ENCODE data around the gene ZACN. TPM values are rescaled to one million over a fixed set of nuclear protein-coding genes. Genes with fewer than 3 reads are reported as not detected.

ZACN gene
- total RNA-seq, 1 experiment from 2014 or later: 0.34 TPM

- H3K9me3 ChIP-seq: no peaks in the 10 kb centered on the region
- H3K36me3 Mint-ChIP-seq (ENCODE audit: insufficient read depth, unreplicated experiment): peaks cover 74% of the 10 kb centered on the region
- intact Hi-C loops (cut with micrococcal nuclease; ENCODE audit: unreplicated experiment): no loop called here
- H3K4me1 ChIP-seq: no peaks in the 10 kb centered on the region
- CTCF ChIA-PET: interaction anchor here (0.7 kb wide), 1 partner anchor 43 kb away, joined by 4 read pairs; no protein-coding TSS in a partner anchor
- H3K9me3 Mint-ChIP-seq (ENCODE audit: unreplicated experiment): no peaks in the 10 kb centered on the region
- no peaks in the 10 kb centered on the region for H3K27me3 ChIP-seq (replicated peaks; ENCODE audit: control insufficient read depth, insufficient read depth, low read length)
- POLR2A ChIA-PET: interaction anchor here (0.6 kb wide), 1 partner anchor 315 kb away, joined by 9 read pairs; no protein-coding TSS in a partner anchor
- H3K36me3 ChIP-seq (ENCODE audit: control insufficient read depth, insufficient read depth, low read length): peaks cover 8% of the 10 kb centered on the region
- no peak overlapping the region for H3K4me3 Mint-ChIP-seq (ENCODE audit: unreplicated experiment)
- no peak overlapping the region for H3K27ac Mint-ChIP-seq (ENCODE audit: unreplicated experiment)
- TF ChIP-seq CTCF (IDR thresholded peaks at IDR 0.05; ENCODE audit: insufficient read depth in 1 of 2, low read depth in 1 of 2, low read length in 1 of 2, severe bottlenecking in 1 of 2, unreplicated experiment in 1 of 2): no peak
- H3K27me3 Mint-ChIP-seq (ENCODE audit: insufficient read depth, unreplicated experiment): no peaks in the 10 kb centered on the region
- no peak for DNase-seq
- H3K4me1 Mint-ChIP-seq (ENCODE audit: low read depth, unreplicated experiment): no peaks in the 10 kb centered on the region
- no TSS peak for BruUV-seq (replicated peaks)
- no peak overlapping the region for H3K4me3 ChIP-seq (ENCODE audit: low read depth, low read length)
These were observed 13.2 kb upstream of the ZACN start for GRCh38 chr17:76065775-76066174.

- H3K36me3 ChIP-seq (ENCODE audit: control insufficient read depth, insufficient read depth, low read length): peaks cover 2% of the 10 kb centered on the region; the same call in 1 of the 2 replicates
- no peaks in the 10 kb centered on the region for H3K9me3 ChIP-seq
- Mint-ChIP-seq H3K27me3 (ENCODE audit: insufficient read depth, unreplicated experiment) (peaks cover 8% of the 10 kb centered on the region), H3K27ac (ENCODE audit: unreplicated experiment) (peak overlapping the region; percentile 91), H3K4me1 (ENCODE audit: low read depth, unreplicated experiment) (peaks cover 9% of the 10 kb centered on the region), H3K4me3 (ENCODE audit: unreplicated experiment) (peak overlapping the region; percentile 97), H3K36me3 (ENCODE audit: insufficient read depth, unreplicated experiment) (peaks cover 41% of the 10 kb centered on the region), H3K9me3 (ENCODE audit: unreplicated experiment) (no peaks in the 10 kb centered on the region)
- ChIA-PET POLR2A (interaction anchor here (0.6 to 1.0 kb wide), 3 partner anchors 14 to 216 kb away, joined by 3 to 7 read pairs (median 3); partner anchors contain the start of gene WBP2), CTCF (interaction anchor here (0.6 to 1.2 kb wide), 3 partner anchors 35 to 61 kb away, joined by 3 to 8 read pairs (median 4); no protein-coding TSS in a partner anchor)
- H3K4me3 ChIP-seq (ENCODE audit: low read depth, low read length): peak overlapping the region; percentile 83
- intact Hi-C loops (cut with micrococcal nuclease; ENCODE audit: unreplicated experiment): loop anchor here (1.0 kb wide), 1 partner anchor 67 kb away; no protein-coding TSS in a partner anchor
- BruUV-seq (replicated peaks): TSS peak; percentile 73
- H3K4me1 ChIP-seq: 0 out of 2 replicates have a peak, but pooled peaks cover 5% of the 10 kb centered on the region
- H3K27me3 ChIP-seq (replicated peaks; ENCODE audit: control insufficient read depth, insufficient read depth, low read length): no peaks in the 10 kb centered on the region; the same call in 1 of the 2 replicates
- TF ChIP-seq CTCF (IDR thresholded peaks at IDR 0.05; ENCODE audit: insufficient read depth in 1 of 2, low read depth in 1 of 2, low read length in 1 of 2, severe bottlenecking in 1 of 2, unreplicated experiment in 1 of 2): no peak
- DNase-seq: no peak
These were observed 7.3 kb upstream of the ZACN start for GRCh38 chr17:76071531-76072147.

GRCh38 chr17:76072148-76072858, 6.7 kb upstream of the ZACN start, which contains the start of gene SRP68:
Gene SRP68, minus strand, starts transcription at chr17:76072517. Its CDS starts 26 bp downstream, at chr17:76072491.
- no TSS peak for BruUV-seq (replicated peaks)
- no peak for TF ChIP-seq CTCF (IDR thresholded peaks at IDR 0.05; ENCODE audit: insufficient read depth in 1 of 2, low read depth in 1 of 2, low read length in 1 of 2, severe bottlenecking in 1 of 2, unreplicated experiment in 1 of 2)
- peak within 1 kb of the TSS; percentile 97 for H3K4me3 Mint-ChIP-seq (ENCODE audit: unreplicated experiment)

More at GRCh38 chr17:76072148-76072858, 6.7 kb upstream of the ZACN start, which contains the start of gene SRP68:
- intact Hi-C loops (cut with micrococcal nuclease; ENCODE audit: unreplicated experiment): loop anchor here (1.0 kb wide), 1 partner anchor 66 kb away; no protein-coding TSS in a partner anchor
- H3K36me3 Mint-ChIP-seq (ENCODE audit: insufficient read depth, unreplicated experiment): peaks cover 42% of the 10 kb centered on the region
- peak; percentile 96 to 97 for DNase-seq
- peak within 1 kb of the TSS; percentile 91 for H3K27ac Mint-ChIP-seq (ENCODE audit: unreplicated experiment)
- no peaks in the 10 kb centered on the region for H3K9me3 ChIP-seq
- H3K27me3 Mint-ChIP-seq (ENCODE audit: insufficient read depth, unreplicated experiment): peaks cover 12% of the 10 kb centered on the region
- H3K4me1 ChIP-seq: 0 out of 2 replicates have a peak, but pooled peaks cover 5% of the 10 kb centered on the region
- peak within 1 kb of the TSS; percentile 83 for H3K4me3 ChIP-seq (ENCODE audit: low read depth, low read length)
- ChIA-PET CTCF (interaction anchor here (0.6 to 1.0 kb wide), 3 partner anchors 35 to 82 kb away, joined by 3 to 4 read pairs (median 3); no protein-coding TSS in a partner anchor), POLR2A (interaction anchor here (0.5 to 1.0 kb wide), 9 partner anchors 13 to 312 kb away, joined by 3 to 8 read pairs (median 3); partner anchors contain the start of gene PRPSAP1)
- no peaks in the 10 kb centered on the region; the same call in none of the 2 replicates for H3K27me3 ChIP-seq (replicated peaks; ENCODE audit: control insufficient read depth, insufficient read depth, low read length)
- no peaks in the 10 kb centered on the region for H3K9me3 Mint-ChIP-seq (ENCODE audit: unreplicated experiment)
- H3K36me3 ChIP-seq (ENCODE audit: control insufficient read depth, insufficient read depth, low read length): no peaks in the 10 kb centered on the region
- peaks cover 9% of the 10 kb centered on the region for H3K4me1 Mint-ChIP-seq (ENCODE audit: low read depth, unreplicated experiment)

All from Caco-2 (cell line).